GM23248 (cell line): ENCODE results near the gene USP24.

Experiments used
- EZH2 ChIP-seq: fragments of 200-600 bp; sonication (generic); IDR thresholded peaks from 2 replicates; pipeline ENCODE4 v1.6.1; 2018; ENCODE audit warnings: antibody characterized with exemption, mild to moderate bottlenecking; ENCODE audit not compliant: insufficient read depth, poor library complexity, severe bottlenecking
- EZH2phosphoT487 ChIP-seq: fragments of 200-600 bp; sonication (generic); IDR thresholded peaks from 2 replicates; pipeline ENCODE4 v1.6.1; 2018; ENCODE audit warnings: antibody characterized with exemption, moderate library complexity, mild to moderate bottlenecking, low read depth; ENCODE audit not compliant: insufficient read depth

DNA sequence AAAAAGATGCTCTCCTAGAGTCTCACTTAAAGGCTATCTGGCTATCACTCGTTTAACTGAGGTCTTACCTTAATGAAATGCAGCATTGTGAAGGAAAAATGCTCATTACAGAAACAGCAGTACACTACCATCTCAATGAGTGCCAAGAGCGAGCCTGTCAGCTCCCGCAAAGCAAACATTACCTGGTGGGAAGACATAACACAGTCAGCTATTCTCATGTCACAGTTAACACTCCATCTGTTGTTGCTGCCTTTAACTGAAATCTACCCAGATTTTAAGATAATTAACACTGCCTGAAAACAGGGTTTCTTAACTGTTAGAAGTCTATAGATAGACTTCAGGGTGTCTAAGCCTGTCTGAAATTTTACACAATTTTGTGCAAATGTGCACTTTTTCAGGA, 136.7 kb downstream of the USP24 start:
- no peak for TF ChIP-seq EZH2
- no peak for TF ChIP-seq EZH2phosphoT487
